Progenitor cell of endocrine pancreas (in vitro differentiated cells): ENCODE data around the gene PURB. TPM values are rescaled to one million over a fixed set of nuclear protein-coding genes. Genes with fewer than 3 reads are reported as not detected.
"Not testable (repeated sequence)": the region's sequence is repeated elsewhere in the genome, so short reads cannot be mapped to it uniquely, and the experiment has no call there.

Source experiments
- DNase-seq: peaks from one replicate; pipeline ENCODE4 v3.0.0; 2021; ENCODE audit warnings: low spot score; ENCODE audit not compliant: unreplicated experiment
- H3K27ac Mint-ChIP-seq: 2 replicates; pipeline ENCODE4 v1.8.0; 2021; ENCODE audit warnings: mild to moderate bottlenecking, moderate library complexity, mixed read lengths
- H3K27me3 Mint-ChIP-seq: 2 replicates; pipeline ENCODE4 v1.8.0; 2021; ENCODE audit warnings: mixed read lengths
- H3K36me3 Mint-ChIP-seq: 2 replicates; pipeline ENCODE4 v1.8.0; 2022; ENCODE audit warnings: mixed read lengths; ENCODE audit not compliant: insufficient read depth
- H3K4me1 Mint-ChIP-seq: 2 replicates; pipeline ENCODE4 v1.8.0; 2021; ENCODE audit warnings: low read depth, mixed read lengths
- H3K4me3 Mint-ChIP-seq: 2 replicates; pipeline ENCODE4 v1.8.0; 2021; ENCODE audit warnings: low read depth, mild to moderate bottlenecking, moderate library complexity, mixed read lengths
- H3K9me3 Mint-ChIP-seq: 2 replicates; pipeline ENCODE4 v1.8.0; 2021; ENCODE audit warnings: low read depth, mixed read lengths
- total RNA-seq: library from RNA; stranded (reverse); gene quantifications from 2 replicates; pipeline ENCODE4 v1.2.1, GENCODE V29; 2021
- TF ChIP-seq, protein P1 (sequence below): fragments of 200-600 bp; sonication (generic); IDR thresholded peaks from one replicate; pipeline ENCODE4 v1.5.0; 2021; ENCODE audit warnings: antibody characterized with exemption, mild to moderate bottlenecking; ENCODE audit not compliant: unreplicated experiment

PURB gene
- total RNA-seq, 1 donor from 2014 or later: 25.0 TPM

- no peak overlapping the region for H3K4me3 Mint-ChIP-seq
- H3K4me1 Mint-ChIP-seq: peaks cover 15% of the 10 kb centered on the region
- H3K9me3 Mint-ChIP-seq: peaks cover 7% of the 10 kb centered on the region
- TF ChIP-seq, protein P1, sequence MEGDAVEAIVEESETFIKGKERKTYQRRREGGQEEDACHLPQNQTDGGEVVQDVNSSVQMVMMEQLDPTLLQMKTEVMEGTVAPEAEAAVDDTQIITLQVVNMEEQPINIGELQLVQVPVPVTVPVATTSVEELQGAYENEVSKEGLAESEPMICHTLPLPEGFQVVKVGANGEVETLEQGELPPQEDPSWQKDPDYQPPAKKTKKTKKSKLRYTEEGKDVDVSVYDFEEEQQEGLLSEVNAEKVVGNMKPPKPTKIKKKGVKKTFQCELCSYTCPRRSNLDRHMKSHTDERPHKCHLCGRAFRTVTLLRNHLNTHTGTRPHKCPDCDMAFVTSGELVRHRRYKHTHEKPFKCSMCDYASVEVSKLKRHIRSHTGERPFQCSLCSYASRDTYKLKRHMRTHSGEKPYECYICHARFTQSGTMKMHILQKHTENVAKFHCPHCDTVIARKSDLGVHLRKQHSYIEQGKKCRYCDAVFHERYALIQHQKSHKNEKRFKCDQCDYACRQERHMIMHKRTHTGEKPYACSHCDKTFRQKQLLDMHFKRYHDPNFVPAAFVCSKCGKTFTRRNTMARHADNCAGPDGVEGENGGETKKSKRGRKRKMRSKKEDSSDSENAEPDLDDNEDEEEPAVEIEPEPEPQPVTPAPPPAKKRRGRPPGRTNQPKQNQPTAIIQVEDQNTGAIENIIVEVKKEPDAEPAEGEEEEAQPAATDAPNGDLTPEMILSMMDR: no peak
- DNase-seq: no peak
- H3K27ac Mint-ChIP-seq: no peak overlapping the region
- peaks cover 9% of the 10 kb centered on the region for H3K36me3 Mint-ChIP-seq
- no peaks in the 10 kb centered on the region for H3K27me3 Mint-ChIP-seq
Observed at GRCh38 chr7:44876393-44876792, 8.9 kb downstream of the PURB start.

DNA sequence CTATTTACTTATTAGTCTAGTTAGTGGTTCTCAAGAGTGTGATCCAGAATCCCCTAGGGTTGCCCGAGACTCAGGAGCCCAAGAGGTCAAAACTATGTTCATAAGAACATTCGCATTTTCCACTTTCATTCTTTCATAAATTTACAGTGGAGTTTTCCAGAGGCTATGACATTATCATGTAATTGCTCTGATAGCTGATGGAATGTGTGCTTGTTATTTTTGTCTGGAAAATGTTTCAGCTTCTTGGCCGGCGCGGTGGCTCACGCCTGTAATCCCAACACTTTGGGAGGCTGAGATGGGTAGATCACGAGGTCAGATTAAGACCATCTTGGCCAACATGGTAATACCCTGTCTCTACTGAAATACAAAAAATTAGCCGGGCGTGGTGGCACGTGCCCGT is 10.1 kb downstream of the PURB start:
- no peaks in the 10 kb centered on the region for H3K27me3 Mint-ChIP-seq
- TF ChIP-seq, protein P1: no peak
- no peak overlapping the region for H3K4me3 Mint-ChIP-seq
- no peak for DNase-seq
- peaks cover 7% of the 10 kb centered on the region for H3K4me1 Mint-ChIP-seq
- H3K27ac Mint-ChIP-seq: no peak overlapping the region
- peaks cover 7% of the 10 kb centered on the region for H3K9me3 Mint-ChIP-seq
- H3K36me3 Mint-ChIP-seq: peaks cover 6% of the 10 kb centered on the region

DNA sequence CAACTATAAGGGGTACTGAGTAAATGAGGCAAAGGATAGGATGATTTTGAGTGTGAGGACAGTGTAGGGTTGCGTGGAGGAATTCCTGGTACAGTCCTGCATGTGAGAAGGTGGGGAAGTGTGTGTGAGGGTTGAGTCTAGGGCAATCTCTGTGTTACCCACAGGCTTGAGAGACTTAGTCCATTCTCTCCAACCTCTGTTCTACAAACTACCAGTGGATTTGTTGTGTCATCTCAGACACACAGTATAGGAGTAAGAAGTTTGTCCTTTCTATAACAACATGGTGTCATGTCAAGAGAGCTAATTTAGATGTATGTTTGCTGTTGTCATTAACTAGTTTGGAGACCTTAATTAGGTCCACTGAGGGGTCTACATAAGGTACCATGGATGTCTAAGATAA is 12.5 kb downstream of the PURB start:
- Mint-ChIP-seq H3K36me3 (peaks cover 4% of the 10 kb centered on the region), H3K9me3 (peaks cover 11% of the 10 kb centered on the region), H3K27me3 (no peaks in the 10 kb centered on the region), H3K4me3 (no peak overlapping the region), H3K4me1 (no peaks in the 10 kb centered on the region), H3K27ac (no peak overlapping the region)
- DNase-seq: no peak
- TF ChIP-seq, protein P1: no peak

DNA sequence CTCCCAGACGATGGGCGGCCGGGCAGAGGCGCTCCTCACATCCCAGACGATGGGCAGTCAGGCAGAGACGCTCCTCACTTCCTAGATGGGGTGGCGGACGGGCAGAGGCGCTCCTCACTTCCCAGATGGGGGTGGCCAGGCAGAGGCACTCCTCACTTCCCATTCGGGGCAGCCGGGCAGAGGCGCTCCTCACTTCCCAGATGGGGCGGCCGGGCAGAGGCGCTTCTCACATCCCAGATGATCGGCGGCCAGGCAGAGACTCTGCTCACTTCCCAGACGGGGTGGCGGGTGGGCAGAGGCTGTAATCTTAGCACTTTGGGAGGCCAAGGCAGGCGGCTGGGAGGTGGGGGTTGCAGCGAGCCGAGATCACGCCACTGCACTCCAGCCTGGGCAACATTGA is 13.4 kb downstream of the PURB start:
- H3K27ac Mint-ChIP-seq, H3K4me3 Mint-ChIP-seq, H3K4me1 Mint-ChIP-seq, H3K36me3 Mint-ChIP-seq, DNase-seq, H3K27me3 Mint-ChIP-seq: not testable (repeated sequence)
- H3K9me3 Mint-ChIP-seq: peaks cover 11% of the 10 kb centered on the region

GRCh38 chr7:44870780-44871179 is 14.6 kb downstream of the PURB start:
- H3K4me3 Mint-ChIP-seq, H3K27ac Mint-ChIP-seq, H3K36me3 Mint-ChIP-seq, H3K27me3 Mint-ChIP-seq, H3K4me1 Mint-ChIP-seq, DNase-seq: not testable (repeated sequence)
- peaks cover 11% of the 10 kb centered on the region for H3K9me3 Mint-ChIP-seq

DNA sequence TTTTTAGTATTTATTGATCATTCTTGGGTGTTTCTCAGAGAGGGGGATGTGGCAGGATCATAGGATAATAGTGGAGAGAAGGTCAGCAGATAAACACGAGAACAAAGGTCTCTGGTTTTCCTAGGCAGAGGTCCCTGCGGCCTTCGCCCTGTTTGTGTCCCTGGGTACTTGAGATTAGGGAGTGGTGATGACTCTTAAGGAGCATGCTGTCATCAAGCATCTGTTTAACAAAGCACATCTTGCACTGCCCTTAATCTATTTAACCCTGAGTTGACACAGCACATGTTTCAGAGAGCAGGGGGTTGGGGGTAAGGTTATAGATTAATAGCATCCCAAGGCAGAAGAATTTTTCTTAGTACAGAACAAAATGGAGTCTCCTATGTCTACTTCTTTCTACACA is 15.0 kb downstream of the PURB start:
- peaks cover 11% of the 10 kb centered on the region for H3K9me3 Mint-ChIP-seq
- not testable (repeated sequence) for DNase-seq, H3K27me3 Mint-ChIP-seq, H3K27ac Mint-ChIP-seq, H3K4me3 Mint-ChIP-seq, H3K36me3 Mint-ChIP-seq, H3K4me1 Mint-ChIP-seq

GRCh38 chr7:44867073-44867995 is 18.0 kb downstream of the PURB start:
- TF ChIP-seq, protein P1: no peak
- no peak overlapping the region for H3K27ac Mint-ChIP-seq
- no peaks in the 10 kb centered on the region for H3K36me3 Mint-ChIP-seq
- no peaks in the 10 kb centered on the region for H3K4me1 Mint-ChIP-seq
- no peak overlapping the region for H3K4me3 Mint-ChIP-seq
- peaks cover 5% of the 10 kb centered on the region for H3K9me3 Mint-ChIP-seq
- H3K27me3 Mint-ChIP-seq: peaks cover 5% of the 10 kb centered on the region
- no peak for DNase-seq

DNA sequence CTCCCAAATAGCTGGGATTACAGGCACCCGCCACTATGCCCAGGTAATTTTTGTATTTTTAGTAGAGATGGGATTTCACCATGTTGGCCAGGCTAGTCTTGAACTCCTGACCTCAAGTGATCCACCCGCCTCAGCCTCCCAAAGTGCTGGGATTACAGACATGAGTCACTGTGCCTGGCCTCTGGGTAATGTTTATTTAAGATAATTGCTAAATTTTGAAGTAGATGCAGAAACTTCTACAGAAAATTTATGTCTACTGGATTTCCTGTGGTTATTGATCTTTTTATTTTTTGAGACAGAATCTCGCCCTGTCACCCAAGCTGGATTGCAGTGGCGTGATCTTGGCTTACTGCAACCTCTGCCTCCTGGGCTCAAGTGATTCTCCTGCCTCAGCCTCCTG is 23.4 kb downstream of the PURB start:
- H3K4me3 Mint-ChIP-seq, DNase-seq, H3K27me3 Mint-ChIP-seq, H3K36me3 Mint-ChIP-seq, H3K9me3 Mint-ChIP-seq, H3K4me1 Mint-ChIP-seq, H3K27ac Mint-ChIP-seq: not testable (repeated sequence)
